Left lung (tissue), 10 donors: ENCODE results near the gene PLEKHS1. TPM values are rescaled to one million over a fixed set of nuclear protein-coding genes. Genes with fewer than 3 reads are reported as not detected.
"Not testable (repeated sequence)": the region's sequence is repeated elsewhere in the genome, so short reads cannot be mapped to it uniquely, and the experiment has no call there.

Experiments used
- ATAC-seq: fragments of 200-7000 bp; cut with Tn5 transposase; one replicate; pipeline ENCODE4 v1.9.1; 2020; ENCODE audit warnings: moderate library complexity
- DNase-seq, 4 donors: peaks; one replicate each; pipeline ENCODE4 v3.0.0-alpha.2; 2013 to 2020
- H3K27ac ChIP-seq, 2 donors: fragments of 200-600 bp; sonication (generic) in 1 of 2; one replicate each; pipeline versions ENCODE4 v1.5.0 to v1.8.0; 2020 to 2021
- H3K27me3 ChIP-seq, 2 donors: fragments of 200-600 bp; sonication (generic) in 1 of 2; one replicate each; pipeline versions ENCODE4 v1.5.0 to v1.8.0; 2020 to 2021
- H3K36me3 ChIP-seq, 2 donors: fragments of 200-600 bp; sonication (generic) in 1 of 2; one replicate each; pipeline versions ENCODE4 v1.5.0 to v1.8.0; 2020 to 2021
- H3K4me1 ChIP-seq, 2 donors: fragments of 200-600 bp; one replicate each; pipeline ENCODE4 v1.8.0; 2021
- H3K4me3 ChIP-seq, 2 donors: fragments of 200-600 bp; sonication (generic) in 1 of 2; one replicate each; pipeline versions ENCODE4 v1.5.0 to v1.8.0; 2020 to 2021; ENCODE audit warnings: mild to moderate bottlenecking in 1 of 2
- H3K9me3 ChIP-seq, 2 donors: fragments of 200-600 bp; sonication (generic) in 1 of 2; one replicate each; pipeline versions ENCODE4 v1.5.0 to v1.8.0; 2020 to 2021
- CTCF ChIP-seq, 2 donors: fragments of 200-600 bp; sonication (generic) in 1 of 2; IDR thresholded peaks; one replicate each; pipeline versions ENCODE4 v1.5.0 to v1.8.0; 2021; ENCODE audit warnings: antibody characterized with exemption in 2 of 2
- intact Hi-C, 2 donors: fragments of 100-400 bp; cut with DNase I; formaldehyde crosslinking; loops; one replicate each; pipeline versions ENCODE4 v1.11.2 to v1.14.2; 2022
- polyA plus RNA-seq, 6 donors: library from polyadenylated mRNA; unstranded; fragments of 120-200 nt; gene quantifications; one replicate each; pipeline ENCODE4 v1.2.1, GENCODE V29; 2013; ENCODE audit not compliant: insufficient read length in 6 of 6
- total RNA-seq, 2 donors: library from RNA; stranded (reverse); fragmentation: NEBNext Ultra II Directional; extraction: Animal tissue kit (Norgen Biotek cat#: 25700); gene quantifications; one replicate each; pipeline ENCODE4 v1.2.1, GENCODE V29; 2021
- donor health status: DM: no; HTN: yes; CAD: no.
- donor health status: DM: no; HTN: no; CAD: no.

PLEKHS1 gene
- total and polyA plus RNA-seq, 8 donors: 0.05 to 4.7 (median 0.13) TPM; not detected in 1

DNA sequence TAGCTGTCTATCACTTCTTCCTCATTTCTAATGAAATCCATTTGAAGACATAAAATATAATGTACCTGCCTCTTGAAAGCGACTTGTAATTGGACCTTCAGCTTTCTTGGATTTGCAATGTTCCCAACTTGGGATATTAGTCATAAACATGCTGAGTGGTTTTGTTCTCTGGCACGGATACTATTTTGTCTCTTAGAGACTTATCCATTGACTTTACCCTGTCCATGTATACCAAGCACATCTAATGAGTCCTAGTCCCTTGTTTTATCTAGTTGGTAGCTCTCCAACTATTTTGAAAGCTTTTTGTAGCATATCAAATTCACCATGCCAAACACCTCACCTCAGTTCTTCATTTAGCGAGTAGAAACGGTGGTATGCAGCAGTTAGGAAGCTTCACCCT is 18.9 kb downstream of the PLEKHS1 start:
- no peak for ATAC-seq
- H3K27me3 ChIP-seq: no peaks in the 10 kb centered on the region
- no peaks in the 10 kb centered on the region for H3K4me1 ChIP-seq
- no peak overlapping the region for H3K4me3 ChIP-seq
- no peaks in the 10 kb centered on the region for H3K9me3 ChIP-seq
- no peak for DNase-seq
- H3K27ac ChIP-seq: no peak overlapping the region
- no peak for TF ChIP-seq CTCF (IDR thresholded peaks at IDR 0.05)
- intact Hi-C loops: no loop called here
- no peaks in the 10 kb centered on the region for H3K36me3 ChIP-seq

DNA sequence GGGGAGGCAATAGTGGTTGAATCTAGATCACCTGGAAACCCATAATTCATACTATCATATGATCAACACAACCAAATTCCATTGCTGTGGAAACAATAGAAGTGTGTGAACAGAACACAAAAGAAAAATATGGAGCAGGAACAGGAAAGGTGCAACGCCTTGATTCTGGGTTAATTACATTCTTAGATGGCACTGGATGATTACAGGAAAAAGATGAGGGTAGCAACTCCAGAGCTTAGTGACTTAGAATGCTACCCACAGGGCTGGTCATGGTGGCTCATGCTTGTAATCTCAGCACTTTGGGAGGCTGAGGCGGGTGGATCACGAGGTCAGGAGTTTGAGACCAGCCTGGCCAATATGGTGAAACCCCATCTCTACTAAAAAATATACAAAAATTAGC is 19.6 kb downstream of the PLEKHS1 start:
- ATAC-seq, H3K4me1 ChIP-seq, H3K9me3 ChIP-seq, H3K27ac ChIP-seq, DNase-seq, H3K27me3 ChIP-seq, intact Hi-C loops, H3K4me3 ChIP-seq, H3K36me3 ChIP-seq: not testable (repeated sequence)

- H3K27me3 ChIP-seq: no peaks in the 10 kb centered on the region
- no peak for DNase-seq
- no peaks in the 10 kb centered on the region for H3K4me1 ChIP-seq
- no peak overlapping the region for H3K27ac ChIP-seq
- no peaks in the 10 kb centered on the region for H3K36me3 ChIP-seq
- intact Hi-C loops: no loop called here
- H3K4me3 ChIP-seq: no peak overlapping the region
- no peak for ATAC-seq
- no peaks in the 10 kb centered on the region for H3K9me3 ChIP-seq
- no peak for TF ChIP-seq CTCF (IDR thresholded peaks at IDR 0.05)
Observed at GRCh38 chr10:113775686-113776294, 24.3 kb downstream of the PLEKHS1 start.

DNA sequence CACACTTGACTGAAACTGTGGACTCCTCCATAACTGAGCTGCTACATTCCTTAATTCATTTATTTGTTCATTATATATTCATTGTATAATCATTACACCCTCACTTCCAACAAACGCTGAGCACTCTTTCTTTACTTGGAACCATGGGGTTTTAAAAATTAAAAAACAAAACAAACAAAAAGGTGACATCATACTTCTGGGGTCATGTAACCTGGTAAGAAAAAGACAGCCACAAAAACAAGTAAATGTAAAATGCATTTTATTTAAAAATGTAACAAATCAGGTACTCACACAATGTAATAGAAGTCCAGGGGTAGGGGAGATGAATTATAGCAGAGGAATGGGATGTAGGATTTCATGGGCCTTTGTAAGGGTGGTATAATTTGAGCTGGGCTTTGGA is 25.1 kb downstream of the PLEKHS1 start:
- Histone ChIP-seq H3K27me3 (no peaks in the 10 kb centered on the region), H3K4me3 (no peak overlapping the region), H3K36me3 (no peaks in the 10 kb centered on the region), H3K27ac (no peak overlapping the region), H3K4me1 (no peaks in the 10 kb centered on the region), H3K9me3 (no peaks in the 10 kb centered on the region)
- no peak for TF ChIP-seq CTCF (IDR thresholded peaks at IDR 0.05)
- no peak for ATAC-seq
- no peak for DNase-seq
- intact Hi-C loops: no loop called here

DNA sequence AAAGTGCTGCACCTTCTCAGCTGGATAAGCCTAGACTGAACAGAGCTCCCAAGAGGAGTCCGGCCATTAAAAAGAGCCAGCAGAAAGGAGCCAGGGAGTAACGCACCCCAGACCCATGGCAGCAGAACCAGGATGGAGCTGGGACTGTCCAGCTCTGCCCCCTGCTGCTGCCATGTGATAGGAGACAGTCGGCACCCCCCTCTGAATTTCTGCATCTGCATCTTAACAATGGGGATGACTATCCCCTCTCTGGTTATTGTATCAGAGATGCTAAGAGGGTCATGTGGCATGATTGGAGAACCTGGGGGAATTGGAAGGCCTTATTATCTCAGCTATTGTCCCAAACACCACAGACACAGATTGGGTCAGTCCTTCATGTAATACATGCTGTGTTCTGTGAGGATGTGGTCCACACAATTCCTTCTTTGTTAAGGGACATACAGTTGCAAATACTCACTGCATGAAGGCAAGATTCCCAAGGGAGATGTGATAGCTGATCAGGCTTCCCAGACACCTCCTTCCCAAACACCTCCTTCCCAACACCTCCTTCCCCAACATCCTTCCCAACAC is 29.3 kb downstream of the PLEKHS1 start:
- Histone ChIP-seq H3K4me1 (no peaks in the 10 kb centered on the region), H3K4me3 (no peak overlapping the region), H3K9me3 (no peaks in the 10 kb centered on the region), H3K27ac (no peak overlapping the region), H3K36me3 (no peaks in the 10 kb centered on the region), H3K27me3 (no peaks in the 10 kb centered on the region)
- intact Hi-C loops: no loop called here
- no peak for DNase-seq
- no peak for ATAC-seq
- no peak for TF ChIP-seq CTCF (IDR thresholded peaks at IDR 0.05)

DNA sequence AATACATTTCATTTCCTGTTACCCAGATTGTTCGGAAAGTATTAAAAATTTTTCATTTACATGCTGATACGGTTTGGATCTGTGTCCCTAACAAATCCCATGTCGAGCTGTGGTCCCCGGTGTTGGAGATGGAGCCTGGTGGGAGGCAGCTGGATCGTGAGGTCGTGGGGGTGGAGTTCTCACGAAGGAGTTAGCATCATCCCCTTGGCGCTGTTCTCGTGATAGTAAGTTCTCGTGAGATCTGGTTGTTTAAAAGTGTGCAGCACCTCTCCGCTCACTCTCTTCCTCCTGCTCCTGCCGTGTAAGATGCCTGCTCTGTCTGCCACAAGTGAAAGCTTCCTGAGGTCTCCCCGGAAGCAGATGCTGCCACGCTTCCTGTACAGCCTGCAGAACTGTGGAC is 30.9 kb downstream of the PLEKHS1 start:
- H3K27me3 ChIP-seq: no peaks in the 10 kb centered on the region
- DNase-seq: no peak
- no peak for TF ChIP-seq CTCF (IDR thresholded peaks at IDR 0.05)
- H3K4me1 ChIP-seq: no peaks in the 10 kb centered on the region
- no peak for ATAC-seq
- no peak overlapping the region for H3K4me3 ChIP-seq
- H3K9me3 ChIP-seq: no peaks in the 10 kb centered on the region
- intact Hi-C loops: no loop called here
- H3K27ac ChIP-seq: no peak overlapping the region
- no peaks in the 10 kb centered on the region for H3K36me3 ChIP-seq
